Measurements from ENCODE around the gene PNPLA6. TPM values are rescaled to one million over a fixed set of nuclear protein-coding genes. Genes with fewer than 3 reads are reported as not detected.

The PNPLA6 gene
- total and polyA plus RNA-seq, 11 donors = 35.6 to 105 (median 49.9) TPM

DNA sequence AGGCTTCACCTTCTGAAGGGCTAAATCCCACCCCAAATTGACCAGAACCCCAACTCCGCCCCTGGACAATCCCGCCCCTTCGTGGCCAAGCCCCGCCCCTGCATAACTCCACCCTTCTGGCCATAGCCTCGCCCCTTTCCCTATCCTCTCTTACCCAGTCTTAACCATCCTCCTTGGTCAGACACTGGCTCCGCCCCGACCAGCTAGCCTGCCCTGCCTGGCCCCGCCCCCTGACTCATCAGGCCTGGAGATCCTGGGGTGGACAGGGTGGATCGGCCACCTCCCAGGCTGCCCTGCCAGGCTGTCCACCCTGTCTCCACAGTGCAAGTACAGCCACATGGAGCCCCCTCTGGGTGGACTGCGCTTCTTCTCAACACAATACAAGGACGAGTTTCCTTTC is 27.6 kb upstream of the PNPLA6 start:
- intact Hi-C loops (cut with DNase I) = no loop called here
- WGBS, 4 donors = 35 to 51% (median 47%) methylated on average over 11 of the region's 11 CpGs
- peak in 3 of 4 donors; percentile 38 to 78 (median 75) for ATAC-seq

DNA sequence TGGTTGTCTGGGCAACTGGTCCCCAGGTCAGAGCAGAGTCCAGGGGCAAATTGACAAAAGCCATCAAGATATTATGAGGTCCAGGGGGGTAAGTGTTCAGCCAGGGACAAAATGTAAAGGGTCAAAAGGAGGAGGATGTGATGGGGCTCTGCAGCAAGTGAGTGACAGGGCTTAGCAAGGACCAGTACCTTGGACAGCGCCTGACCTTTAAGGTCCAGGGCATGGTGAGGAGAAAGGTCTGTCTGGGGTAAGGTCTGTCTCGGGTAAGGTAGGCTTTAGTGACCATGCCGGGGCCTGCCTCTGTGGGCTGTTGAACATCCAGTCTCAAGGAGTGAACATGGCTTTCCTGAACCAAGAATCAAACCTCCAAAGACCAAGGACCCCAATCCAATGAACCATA is 25.9 kb upstream of the PNPLA6 start:
- DNase-seq (no peak), ATAC-seq (no peak)
- Histone ChIP-seq H3K27me3 (peaks cover 0 to 16% (median 9%) of the 10 kb centered on the region in 9 donors), H3K4me3 (no peak overlapping the region), H3K36me3 (no peaks in the 10 kb centered on the region), H3K27ac (no peak overlapping the region), H3K4me1 (peaks cover 0 to 15% (median 5%) of the 10 kb centered on the region in 12 donors), H3K9me3 (no peaks in the 10 kb centered on the region)
- intact Hi-C loops (cut with DNase I) = no loop called here
- WGBS, 4 donors = 19 to 53% (median 31%) methylated on average over 3 of the region's 3 CpGs
- TF ChIP-seq POLR2A (IDR thresholded peaks at IDR 0.05) = no peak
- TF ChIP-seq, protein P1, sequence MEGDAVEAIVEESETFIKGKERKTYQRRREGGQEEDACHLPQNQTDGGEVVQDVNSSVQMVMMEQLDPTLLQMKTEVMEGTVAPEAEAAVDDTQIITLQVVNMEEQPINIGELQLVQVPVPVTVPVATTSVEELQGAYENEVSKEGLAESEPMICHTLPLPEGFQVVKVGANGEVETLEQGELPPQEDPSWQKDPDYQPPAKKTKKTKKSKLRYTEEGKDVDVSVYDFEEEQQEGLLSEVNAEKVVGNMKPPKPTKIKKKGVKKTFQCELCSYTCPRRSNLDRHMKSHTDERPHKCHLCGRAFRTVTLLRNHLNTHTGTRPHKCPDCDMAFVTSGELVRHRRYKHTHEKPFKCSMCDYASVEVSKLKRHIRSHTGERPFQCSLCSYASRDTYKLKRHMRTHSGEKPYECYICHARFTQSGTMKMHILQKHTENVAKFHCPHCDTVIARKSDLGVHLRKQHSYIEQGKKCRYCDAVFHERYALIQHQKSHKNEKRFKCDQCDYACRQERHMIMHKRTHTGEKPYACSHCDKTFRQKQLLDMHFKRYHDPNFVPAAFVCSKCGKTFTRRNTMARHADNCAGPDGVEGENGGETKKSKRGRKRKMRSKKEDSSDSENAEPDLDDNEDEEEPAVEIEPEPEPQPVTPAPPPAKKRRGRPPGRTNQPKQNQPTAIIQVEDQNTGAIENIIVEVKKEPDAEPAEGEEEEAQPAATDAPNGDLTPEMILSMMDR (IDR thresholded peaks at IDR 0.05) = no peak

More for the DNA sequence above, 27.6 kb upstream of the PNPLA6 start:
- peaks cover 0 to 27% (median 16%) of the 10 kb centered on the region in 9 donors for H3K27me3 ChIP-seq
- TF ChIP-seq POLR2A (IDR thresholded peaks at IDR 0.05) = no peak
- TF ChIP-seq, protein P1 (IDR thresholded peaks at IDR 0.05) = no peak
- peak in 1 of 5 donors; percentile 85 for DNase-seq
- H3K4me3 ChIP-seq = no peak overlapping the region
- H3K27ac ChIP-seq = no peak overlapping the region
- peaks cover 0 to 14% (median 5%) of the 10 kb centered on the region in 12 donors for H3K4me1 ChIP-seq
- H3K36me3 ChIP-seq = no peaks in the 10 kb centered on the region
- no peaks in the 10 kb centered on the region for H3K9me3 ChIP-seq

DNA sequence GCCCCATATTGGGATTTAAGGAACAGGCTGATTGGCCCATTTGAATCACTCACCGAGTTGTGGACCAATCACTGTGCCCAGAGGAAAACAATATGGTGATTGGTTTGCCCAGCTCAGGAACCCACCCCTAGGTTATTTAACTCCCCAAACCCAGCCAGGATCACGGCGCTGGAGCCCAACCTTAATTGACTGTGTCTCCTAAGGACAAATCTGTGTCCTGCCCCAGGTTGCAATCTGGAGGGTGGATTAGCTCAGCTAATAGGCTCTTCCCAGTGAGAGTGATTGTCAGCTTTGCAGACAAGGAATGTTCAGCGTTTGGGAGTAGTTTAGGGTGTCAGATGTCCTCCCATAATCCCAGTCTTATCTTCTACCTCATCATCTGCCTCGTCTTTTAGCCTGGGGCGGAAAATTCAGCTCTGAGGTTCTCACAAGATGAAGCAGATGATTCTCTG is 23.1 kb upstream of the PNPLA6 start:
- WGBS, 4 donors = 46 to 54% (median 48%) methylated on average over 6 of the region's 6 CpGs
- no peak overlapping the region for H3K27ac ChIP-seq
- H3K4me3 ChIP-seq = no peak overlapping the region
- no peaks in the 10 kb centered on the region for H3K27me3 ChIP-seq
- no peaks in the 10 kb centered on the region for H3K36me3 ChIP-seq
- intact Hi-C loops (cut with DNase I) = no loop called here
- H3K9me3 ChIP-seq = no peaks in the 10 kb centered on the region
- TF ChIP-seq, protein P1 (IDR thresholded peaks at IDR 0.05) = no peak
- no peak for TF ChIP-seq POLR2A (IDR thresholded peaks at IDR 0.05)
- H3K4me1 ChIP-seq = peaks cover 0 to 24% (median 15%) of the 10 kb centered on the region in 12 donors
- DNase-seq (no peak), ATAC-seq (no peak)

DNA sequence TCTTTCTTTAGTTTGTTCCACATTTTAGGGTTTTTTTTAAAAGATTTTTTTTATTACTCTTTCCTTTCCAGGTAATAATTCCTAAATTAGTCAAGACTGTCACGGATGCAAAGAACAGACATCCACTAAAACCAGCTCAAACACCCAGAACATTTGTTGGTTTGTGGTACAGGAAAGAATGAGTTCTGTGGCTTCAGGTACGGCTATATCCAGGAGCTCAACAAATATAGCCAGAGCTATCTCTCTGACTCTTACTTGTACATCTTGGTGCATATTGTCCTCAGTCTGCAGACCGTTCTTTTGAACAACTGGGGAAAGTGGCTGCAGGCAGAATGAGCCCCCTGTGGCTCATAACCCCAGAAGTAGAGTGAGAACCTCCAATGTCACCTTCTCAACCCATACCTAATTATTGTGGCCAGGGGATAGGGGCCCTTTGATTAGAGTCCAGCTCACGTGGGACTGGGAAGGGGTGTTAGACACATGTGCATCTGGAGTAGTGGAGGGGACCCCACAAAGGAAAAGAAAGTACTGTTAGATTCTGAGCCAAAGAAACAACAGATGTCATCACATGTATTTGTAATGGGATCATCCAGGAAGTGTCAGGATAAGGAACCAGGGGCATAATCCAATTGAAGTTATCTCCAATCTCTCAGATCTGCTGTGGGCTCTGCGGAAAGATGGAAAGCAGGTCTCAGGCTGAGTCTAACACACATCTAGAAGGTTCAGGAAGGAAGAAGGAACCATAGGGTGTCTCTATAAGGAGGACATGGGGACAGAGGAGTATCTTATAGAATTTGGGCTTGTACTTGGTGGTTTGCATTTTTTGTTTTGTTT is 21.5 kb upstream of the PNPLA6 start:
- intact Hi-C loops (cut with DNase I) = loop anchor here in 1 of 10 donors (2.0 kb wide), 1 partner anchor 25 kb away; the partner anchor contains the start of gene PEX11G
- Histone ChIP-seq H3K27me3 (no peaks in the 10 kb centered on the region), H3K4me3 (no peak overlapping the region), H3K27ac (peak overlapping the region in 3 of 12 donors; percentile 82 to 92 (median 88)), H3K9me3 (no peaks in the 10 kb centered on the region), H3K36me3 (no peaks in the 10 kb centered on the region), H3K4me1 (peaks cover 0 to 26% (median 15%) of the 10 kb centered on the region in 12 donors)
- ATAC-seq (no peak), DNase-seq (no peak)
- TF ChIP-seq, protein P1 (IDR thresholded peaks at IDR 0.05) = no peak
- no peak for TF ChIP-seq POLR2A (IDR thresholded peaks at IDR 0.05)
- WGBS, 4 donors = 79 to 90% (median 82%) methylated on average over 5 of the region's 5 CpGs

All from heart left ventricle (tissue), 16 donors.